Measurements from ENCODE around the gene OR5M3.

DNA sequence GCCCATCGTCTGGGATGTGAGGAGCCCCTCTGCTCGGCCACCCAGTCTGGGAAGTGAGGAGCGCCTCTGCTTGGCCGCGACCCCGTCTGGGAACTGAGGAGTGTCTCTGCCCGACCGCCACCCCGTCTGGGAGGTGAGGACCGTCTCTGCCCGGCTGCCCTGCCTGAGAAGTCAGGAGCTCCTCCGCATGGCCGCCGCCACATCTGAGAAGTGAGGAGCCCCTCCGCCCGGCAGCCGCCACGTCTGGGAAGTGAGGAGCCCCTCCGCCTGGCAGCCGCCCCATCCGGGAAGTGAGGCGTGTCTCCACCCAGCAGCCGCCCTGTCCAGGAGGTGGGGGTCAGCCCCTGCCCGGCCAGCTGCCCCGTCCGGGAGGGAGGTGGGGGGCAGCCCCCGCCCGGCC is 23.9 kb upstream of the OR5M3 start:
- TF ChIP-seq, protein P1, sequence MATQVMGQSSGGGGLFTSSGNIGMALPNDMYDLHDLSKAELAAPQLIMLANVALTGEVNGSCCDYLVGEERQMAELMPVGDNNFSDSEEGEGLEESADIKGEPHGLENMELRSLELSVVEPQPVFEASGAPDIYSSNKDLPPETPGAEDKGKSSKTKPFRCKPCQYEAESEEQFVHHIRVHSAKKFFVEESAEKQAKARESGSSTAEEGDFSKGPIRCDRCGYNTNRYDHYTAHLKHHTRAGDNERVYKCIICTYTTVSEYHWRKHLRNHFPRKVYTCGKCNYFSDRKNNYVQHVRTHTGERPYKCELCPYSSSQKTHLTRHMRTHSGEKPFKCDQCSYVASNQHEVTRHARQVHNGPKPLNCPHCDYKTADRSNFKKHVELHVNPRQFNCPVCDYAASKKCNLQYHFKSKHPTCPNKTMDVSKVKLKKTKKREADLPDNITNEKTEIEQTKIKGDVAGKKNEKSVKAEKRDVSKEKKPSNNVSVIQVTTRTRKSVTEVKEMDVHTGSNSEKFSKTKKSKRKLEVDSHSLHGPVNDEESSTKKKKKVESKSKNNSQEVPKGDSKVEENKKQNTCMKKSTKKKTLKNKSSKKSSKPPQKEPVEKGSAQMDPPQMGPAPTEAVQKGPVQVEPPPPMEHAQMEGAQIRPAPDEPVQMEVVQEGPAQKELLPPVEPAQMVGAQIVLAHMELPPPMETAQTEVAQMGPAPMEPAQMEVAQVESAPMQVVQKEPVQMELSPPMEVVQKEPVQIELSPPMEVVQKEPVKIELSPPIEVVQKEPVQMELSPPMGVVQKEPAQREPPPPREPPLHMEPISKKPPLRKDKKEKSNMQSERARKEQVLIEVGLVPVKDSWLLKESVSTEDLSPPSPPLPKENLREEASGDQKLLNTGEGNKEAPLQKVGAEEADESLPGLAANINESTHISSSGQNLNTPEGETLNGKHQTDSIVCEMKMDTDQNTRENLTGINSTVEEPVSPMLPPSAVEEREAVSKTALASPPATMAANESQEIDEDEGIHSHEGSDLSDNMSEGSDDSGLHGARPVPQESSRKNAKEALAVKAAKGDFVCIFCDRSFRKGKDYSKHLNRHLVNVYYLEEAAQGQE (IDR thresholded peaks at IDR 0.05; ENCODE audit: low read depth): no peak
- TF ChIP-seq, protein P2, sequence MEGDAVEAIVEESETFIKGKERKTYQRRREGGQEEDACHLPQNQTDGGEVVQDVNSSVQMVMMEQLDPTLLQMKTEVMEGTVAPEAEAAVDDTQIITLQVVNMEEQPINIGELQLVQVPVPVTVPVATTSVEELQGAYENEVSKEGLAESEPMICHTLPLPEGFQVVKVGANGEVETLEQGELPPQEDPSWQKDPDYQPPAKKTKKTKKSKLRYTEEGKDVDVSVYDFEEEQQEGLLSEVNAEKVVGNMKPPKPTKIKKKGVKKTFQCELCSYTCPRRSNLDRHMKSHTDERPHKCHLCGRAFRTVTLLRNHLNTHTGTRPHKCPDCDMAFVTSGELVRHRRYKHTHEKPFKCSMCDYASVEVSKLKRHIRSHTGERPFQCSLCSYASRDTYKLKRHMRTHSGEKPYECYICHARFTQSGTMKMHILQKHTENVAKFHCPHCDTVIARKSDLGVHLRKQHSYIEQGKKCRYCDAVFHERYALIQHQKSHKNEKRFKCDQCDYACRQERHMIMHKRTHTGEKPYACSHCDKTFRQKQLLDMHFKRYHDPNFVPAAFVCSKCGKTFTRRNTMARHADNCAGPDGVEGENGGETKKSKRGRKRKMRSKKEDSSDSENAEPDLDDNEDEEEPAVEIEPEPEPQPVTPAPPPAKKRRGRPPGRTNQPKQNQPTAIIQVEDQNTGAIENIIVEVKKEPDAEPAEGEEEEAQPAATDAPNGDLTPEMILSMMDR (IDR thresholded peaks at IDR 0.05 in 2 of 3, conservative IDR thresholded peaks at IDR 0.05 in 1 of 3; ENCODE audit: borderline replicate concordance in 1 of 3, insufficient read depth in 1 of 3, low read depth in 2 of 3, low read length in 2 of 3): no peak
- TF ChIP-seq JUND (IDR thresholded peaks at IDR 0.05) (no peak), POLR2A (IDR thresholded peaks at IDR 0.05; ENCODE audit: borderline replicate concordance, extremely low read depth, insufficient read depth, insufficient read length) (no peak), EZH2 (IDR thresholded peaks at IDR 0.05) (no peak), SIN3A (IDR thresholded peaks at IDR 0.05; ENCODE audit: low read depth) (no peak)

Data from HCT116 (cell line).